Mesothelial cell of epicardium (in vitro differentiated cells): ENCODE data around the gene ARMS2. TPM values are rescaled to one million over a fixed set of nuclear protein-coding genes. Genes with fewer than 3 reads are reported as not detected.

Source experiments
- DNase-seq, 2 experiments: peaks; one replicate each; pipeline ENCODE4 v3.0.0; 2021; ENCODE audit warnings: low spot score in 2 of 2; ENCODE audit not compliant: unreplicated experiment in 2 of 2
- H3K27ac Mint-ChIP-seq: 2 replicates; pipeline ENCODE4 v1.8.0; 2021; ENCODE audit warnings: mixed read lengths
- H3K27me3 Mint-ChIP-seq: 2 replicates; pipeline ENCODE4 v1.8.0; 2021; ENCODE audit warnings: low read depth, mixed read lengths
- H3K36me3 Mint-ChIP-seq: 2 replicates; pipeline ENCODE4 v1.8.0; 2021; ENCODE audit warnings: mixed read lengths
- H3K4me1 Mint-ChIP-seq: 2 replicates; pipeline ENCODE4 v1.8.0; 2021; ENCODE audit warnings: mixed read lengths
- H3K4me3 Mint-ChIP-seq: 2 replicates; pipeline ENCODE4 v1.8.0; 2021; ENCODE audit warnings: mild to moderate bottlenecking, moderate library complexity, mixed read lengths
- H3K9me3 Mint-ChIP-seq: 2 replicates; pipeline ENCODE4 v1.8.0; 2021; ENCODE audit warnings: mixed read lengths
- CTCF ChIP-seq: fragments of 200-600 bp; sonication (generic); IDR thresholded peaks from one replicate; pipeline ENCODE4 v1.5.0; 2021; ENCODE audit warnings: antibody characterized with exemption; ENCODE audit not compliant: unreplicated experiment
- total RNA-seq: library from RNA; stranded (reverse); gene quantifications from 3 replicates; pipeline ENCODE4 v1.2.1, GENCODE V29; 2021

The ARMS2 gene
- total RNA-seq, 1 donor from 2014 or later, result not detected

- Mint-ChIP-seq H3K27ac (peak overlapping the region; percentile 7), H3K9me3 (peaks cover 3% of the 10 kb centered on the region), H3K36me3 (no peaks in the 10 kb centered on the region), H3K4me3 (no peak overlapping the region), H3K4me1 (peaks cover 48% of the 10 kb centered on the region), H3K27me3 (no peaks in the 10 kb centered on the region)
- TF ChIP-seq CTCF, result no peak
- DNase-seq, result no peak
Observed at GRCh38 chr10:122495406-122496340, 41.2 kb downstream of the ARMS2 start.

GRCh38 chr10:122497241-122497640 lies 42.8 kb downstream of the ARMS2 start:
- TF ChIP-seq CTCF, result no peak
- Mint-ChIP-seq H3K36me3 (no peaks in the 10 kb centered on the region), H3K4me3 (no peak overlapping the region), H3K4me1 (peaks cover 40% of the 10 kb centered on the region), H3K9me3 (peaks cover 3% of the 10 kb centered on the region), H3K27ac (no peak overlapping the region), H3K27me3 (no peaks in the 10 kb centered on the region)
- DNase-seq, result no peak

GRCh38 chr10:122498521-122498920 lies 44.1 kb downstream of the ARMS2 start:
- Mint-ChIP-seq H3K4me1 (peaks cover 38% of the 10 kb centered on the region), H3K36me3 (no peaks in the 10 kb centered on the region), H3K27ac (no peak overlapping the region), H3K4me3 (no peak overlapping the region), H3K9me3 (peaks cover 3% of the 10 kb centered on the region), H3K27me3 (no peaks in the 10 kb centered on the region)
- TF ChIP-seq CTCF, result no peak
- no peak for DNase-seq

- no peak for TF ChIP-seq CTCF
- Mint-ChIP-seq H3K27ac (no peak overlapping the region), H3K4me1 (peaks cover 40% of the 10 kb centered on the region), H3K27me3 (no peaks in the 10 kb centered on the region), H3K36me3 (no peaks in the 10 kb centered on the region), H3K9me3 (peaks cover 3% of the 10 kb centered on the region), H3K4me3 (no peak overlapping the region)
- DNase-seq, result no peak
Observed at GRCh38 chr10:122499012-122499411, 44.6 kb downstream of the ARMS2 start.

GRCh38 chr10:122499491-122499941 lies 45.1 kb downstream of the ARMS2 start:
- Mint-ChIP-seq H3K9me3 (peaks cover 3% of the 10 kb centered on the region), H3K27ac (no peak overlapping the region), H3K27me3 (no peaks in the 10 kb centered on the region), H3K4me1 (peaks cover 43% of the 10 kb centered on the region), H3K4me3 (no peak overlapping the region), H3K36me3 (no peaks in the 10 kb centered on the region)
- no peak for DNase-seq
- no peak for TF ChIP-seq CTCF
